ENCODE data around the gene MYO19.

MYO19 gene

GRCh38 chr17:36534840-36535668, at the start of gene MYO19, which contains the start of gene PIGW:
Gene MYO19, minus strand, starts transcription at chr17:36534868. Its CDS starts 2,330 bp downstream, at chr17:36532538.
Gene PIGW, plus strand, starts transcription at chr17:36534987. Its CDS starts 2,115 bp downstream, at chr17:36537102.
- in situ Hi-C loops (cut with HindIII; ENCODE audit: low sequenced_read_pairs), result no loop called here

GRCh38 chr17:36583787-36584186, 49.1 kb upstream of the MYO19 start:
- in situ Hi-C loops (cut with HindIII; ENCODE audit: low sequenced_read_pairs), result no loop called here

GRCh38 chr17:36578671-36579070, 44.0 kb upstream of the MYO19 start:
- in situ Hi-C loops (cut with HindIII; ENCODE audit: low sequenced_read_pairs), result no loop called here

- in situ Hi-C loops (cut with HindIII; ENCODE audit: low sequenced_read_pairs), result no loop called here
Observed at GRCh38 chr17:36576793-36577192, 42.1 kb upstream of the MYO19 start.

- in situ Hi-C loops (cut with HindIII; ENCODE audit: low sequenced_read_pairs), result no loop called here
Observed at GRCh38 chr17:36575028-36575427, 40.4 kb upstream of the MYO19 start.

GRCh38 chr17:36566081-36566480, 31.4 kb upstream of the MYO19 start:
- in situ Hi-C loops (cut with HindIII; ENCODE audit: low sequenced_read_pairs), result no loop called here

- in situ Hi-C loops (cut with HindIII; ENCODE audit: low sequenced_read_pairs), result no loop called here
Observed at GRCh38 chr17:36553459-36553858, 18.8 kb upstream of the MYO19 start.

- in situ Hi-C loops (cut with HindIII; ENCODE audit: low sequenced_read_pairs), result no loop called here
Observed at GRCh38 chr17:36550491-36551417, 16.1 kb upstream of the MYO19 start.

GRCh38 chr17:36547776-36548175, 13.1 kb upstream of the MYO19 start:
- in situ Hi-C loops (cut with HindIII; ENCODE audit: low sequenced_read_pairs), result no loop called here

GRCh38 chr17:36546418-36547093, 11.9 kb upstream of the MYO19 start:
- in situ Hi-C loops (cut with HindIII; ENCODE audit: low sequenced_read_pairs), result no loop called here

- in situ Hi-C loops (cut with HindIII; ENCODE audit: low sequenced_read_pairs), result no loop called here
Observed at GRCh38 chr17:36545465-36546417, 11.1 kb upstream of the MYO19 start.

GRCh38 chr17:36545077-36545464, 10.4 kb upstream of the MYO19 start:
- in situ Hi-C loops (cut with HindIII; ENCODE audit: low sequenced_read_pairs), result no loop called here

GRCh38 chr17:36544307-36545076, 9.8 kb upstream of the MYO19 start, which contains the start of gene GGNBP2:
Gene GGNBP2, plus strand, starts transcription at chr17:36544919. Its CDS starts 806 bp downstream, at chr17:36545725.
- in situ Hi-C loops (cut with HindIII; ENCODE audit: low sequenced_read_pairs), result no loop called here

GRCh38 chr17:36544044-36544306, 9.3 kb upstream of the MYO19 start:
- in situ Hi-C loops (cut with HindIII; ENCODE audit: low sequenced_read_pairs), result no loop called here

- in situ Hi-C loops (cut with HindIII; ENCODE audit: low sequenced_read_pairs), result no loop called here
Observed at GRCh38 chr17:36542755-36543154, 8.1 kb upstream of the MYO19 start.

GRCh38 chr17:36540696-36541095, 6.0 kb upstream of the MYO19 start:
- in situ Hi-C loops (cut with HindIII; ENCODE audit: low sequenced_read_pairs), result no loop called here

- in situ Hi-C loops (cut with HindIII; ENCODE audit: low sequenced_read_pairs), result no loop called here
Observed at GRCh38 chr17:36535669-36536081, 1.0 kb upstream of the MYO19 start.

GRCh38 chr17:36533935-36534839, 481 bp downstream of the MYO19 start:
- in situ Hi-C loops (cut with HindIII; ENCODE audit: low sequenced_read_pairs), result no loop called here
